ENCODE data around the gene NDUFAF3. TPM values are rescaled to one million over a fixed set of nuclear protein-coding genes. Genes with fewer than 3 reads are reported as not detected.

The NDUFAF3 gene
- total RNA-seq, 2 donors from 2014 or later = 168 to 183 TPM

- H3K27me3 ChIP-seq (replicated peaks; ENCODE audit: insufficient read depth) = no peaks in the 10 kb centered on the region
- TF ChIP-seq POLR2A (IDR thresholded peaks at IDR 0.05) = no peak
- TF ChIP-seq POLR2AphosphoS5 (IDR thresholded peaks at IDR 0.05) = no peak
- TF ChIP-seq CTCF (IDR thresholded peaks at IDR 0.05) = no peak
- intact Hi-C loops (cut with DNase I) = loop anchor here (10.0 kb wide), 1 partner anchor 113 kb away; the partner anchor contains the start of gene QRICH1
- no peak overlapping the region for H3K27ac ChIP-seq
- H3K4me3 ChIP-seq = no peak overlapping the region
- no peaks in the 10 kb centered on the region for H3K4me1 ChIP-seq (replicated peaks)
- DNase-seq (ENCODE audit: low spot score) = no peak
- H3K9me3 ChIP-seq = no peaks in the 10 kb centered on the region
- H3K36me3 ChIP-seq = peaks cover 11 to 12% of the 10 kb centered on the region in 2 donors
Measured at GRCh38 chr3:48982016-48982415, 39.9 kb upstream of the NDUFAF3 start.

GRCh38 chr3:48982686-48983085, 39.2 kb upstream of the NDUFAF3 start:
- H3K4me1 ChIP-seq (replicated peaks) = no peaks in the 10 kb centered on the region
- intact Hi-C loops (cut with DNase I) = loop anchor here (10.0 kb wide), 1 partner anchor 112 kb away; the partner anchor contains the start of gene QRICH1
- H3K4me3 ChIP-seq = no peak overlapping the region
- no peak overlapping the region for H3K27ac ChIP-seq
- TF ChIP-seq CTCF (IDR thresholded peaks at IDR 0.05) (no peak), POLR2AphosphoS5 (IDR thresholded peaks at IDR 0.05) (no peak), POLR2A (IDR thresholded peaks at IDR 0.05) (no peak)
- H3K27me3 ChIP-seq (replicated peaks; ENCODE audit: insufficient read depth) = no peaks in the 10 kb centered on the region
- DNase-seq (ENCODE audit: low spot score) = no peak
- H3K36me3 ChIP-seq = peaks cover 11 to 12% of the 10 kb centered on the region in 2 donors
- 76% methylated on average over 5 of the region's 5 CpGs for WGBS
- no peaks in the 10 kb centered on the region for H3K9me3 ChIP-seq

GRCh38 chr3:48983096-48983495, 38.8 kb upstream of the NDUFAF3 start:
- no peaks in the 10 kb centered on the region for H3K27me3 ChIP-seq (replicated peaks; ENCODE audit: insufficient read depth)
- WGBS = 93% methylated on average over 4 of the region's 4 CpGs
- intact Hi-C loops (cut with DNase I) = loop anchor here (10.0 kb wide), 1 partner anchor 112 kb away; the partner anchor contains the start of gene QRICH1
- H3K36me3 ChIP-seq = peaks cover 11 to 12% of the 10 kb centered on the region in 2 donors
- TF ChIP-seq POLR2A (IDR thresholded peaks at IDR 0.05) (no peak), CTCF (IDR thresholded peaks at IDR 0.05) (no peak), POLR2AphosphoS5 (IDR thresholded peaks at IDR 0.05) (no peak)
- H3K9me3 ChIP-seq = no peaks in the 10 kb centered on the region
- no peaks in the 10 kb centered on the region for H3K4me1 ChIP-seq (replicated peaks)
- DNase-seq (ENCODE audit: low spot score) = no peak
- no peak overlapping the region for H3K4me3 ChIP-seq
- H3K27ac ChIP-seq = no peak overlapping the region

- intact Hi-C loops (cut with DNase I) = loop anchor here (10.0 kb wide), 1 partner anchor 110 kb away; the partner anchor contains the start of gene QRICH1
- no peak for TF ChIP-seq POLR2AphosphoS5 (IDR thresholded peaks at IDR 0.05)
- TF ChIP-seq POLR2A (IDR thresholded peaks at IDR 0.05) = no peak
- no peak for TF ChIP-seq CTCF (IDR thresholded peaks at IDR 0.05)
- Histone ChIP-seq H3K4me1 (replicated peaks) (peaks cover 3% of the 10 kb centered on the region), H3K27ac (no peak overlapping the region), H3K9me3 (no peaks in the 10 kb centered on the region), H3K36me3 (peaks cover 4 to 9% of the 10 kb centered on the region in 2 donors), H3K27me3 (replicated peaks; ENCODE audit: insufficient read depth) (no peaks in the 10 kb centered on the region), H3K4me3 (no peak overlapping the region)
- no peak for DNase-seq (ENCODE audit: low spot score)
Measured at GRCh38 chr3:48984663-48985062, 37.3 kb upstream of the NDUFAF3 start.

- H3K27ac ChIP-seq = no peak overlapping the region
- no peak overlapping the region for H3K4me3 ChIP-seq
- H3K36me3 ChIP-seq = peaks cover 4 to 5% of the 10 kb centered on the region in 2 donors
- H3K9me3 ChIP-seq = no peaks in the 10 kb centered on the region
- no peaks in the 10 kb centered on the region for H3K27me3 ChIP-seq (replicated peaks; ENCODE audit: insufficient read depth)
- intact Hi-C loops (cut with DNase I) = loop anchor here (10.0 kb wide), 1 partner anchor 109 kb away; the partner anchor contains the start of gene QRICH1
- DNase-seq (ENCODE audit: low spot score) = no peak
- H3K4me1 ChIP-seq (replicated peaks) = peaks cover 3% of the 10 kb centered on the region
- 92% methylated on average over 7 of the region's 7 CpGs for WGBS
- no peak for TF ChIP-seq POLR2A (IDR thresholded peaks at IDR 0.05)
- TF ChIP-seq POLR2AphosphoS5 (IDR thresholded peaks at IDR 0.05) = no peak
- no peak for TF ChIP-seq CTCF (IDR thresholded peaks at IDR 0.05)
Measured at GRCh38 chr3:48985831-48986376, 36.0 kb upstream of the NDUFAF3 start.

Data from prostate gland (tissue), 2 donors.